ENCODE data around the gene PCSK4.

DNA sequence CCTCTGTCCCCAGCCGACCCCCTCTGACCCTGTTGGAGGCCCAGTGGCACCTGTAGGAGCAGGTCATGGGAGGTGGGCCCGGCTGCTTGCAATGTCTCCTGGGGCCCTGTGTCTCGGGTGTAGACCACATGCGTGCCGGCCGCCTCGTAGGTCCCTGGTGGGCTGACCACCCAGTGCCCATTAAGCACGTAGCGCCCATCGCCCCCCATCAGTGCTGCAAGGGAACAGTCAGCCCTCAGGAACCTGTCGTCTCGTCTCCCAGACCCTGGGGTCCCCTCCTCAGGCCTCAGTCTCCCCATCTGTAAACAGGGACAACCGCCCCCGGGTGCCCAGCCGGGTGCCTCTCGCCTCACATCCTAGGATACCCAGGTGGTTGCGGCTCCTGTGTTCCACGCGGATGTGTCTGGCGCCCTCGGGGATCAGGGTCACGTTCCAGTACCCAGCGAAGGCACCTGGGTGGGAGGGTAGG is 17.1 kb upstream of the PCSK4 start:
- no peak for TF ChIP-seq EZH2 (IDR thresholded peaks at IDR 0.05; ENCODE audit: borderline replicate concordance, low read depth, low read length, poor library complexity, severe bottlenecking)
- TF ChIP-seq, protein P1, sequence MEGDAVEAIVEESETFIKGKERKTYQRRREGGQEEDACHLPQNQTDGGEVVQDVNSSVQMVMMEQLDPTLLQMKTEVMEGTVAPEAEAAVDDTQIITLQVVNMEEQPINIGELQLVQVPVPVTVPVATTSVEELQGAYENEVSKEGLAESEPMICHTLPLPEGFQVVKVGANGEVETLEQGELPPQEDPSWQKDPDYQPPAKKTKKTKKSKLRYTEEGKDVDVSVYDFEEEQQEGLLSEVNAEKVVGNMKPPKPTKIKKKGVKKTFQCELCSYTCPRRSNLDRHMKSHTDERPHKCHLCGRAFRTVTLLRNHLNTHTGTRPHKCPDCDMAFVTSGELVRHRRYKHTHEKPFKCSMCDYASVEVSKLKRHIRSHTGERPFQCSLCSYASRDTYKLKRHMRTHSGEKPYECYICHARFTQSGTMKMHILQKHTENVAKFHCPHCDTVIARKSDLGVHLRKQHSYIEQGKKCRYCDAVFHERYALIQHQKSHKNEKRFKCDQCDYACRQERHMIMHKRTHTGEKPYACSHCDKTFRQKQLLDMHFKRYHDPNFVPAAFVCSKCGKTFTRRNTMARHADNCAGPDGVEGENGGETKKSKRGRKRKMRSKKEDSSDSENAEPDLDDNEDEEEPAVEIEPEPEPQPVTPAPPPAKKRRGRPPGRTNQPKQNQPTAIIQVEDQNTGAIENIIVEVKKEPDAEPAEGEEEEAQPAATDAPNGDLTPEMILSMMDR (conservative IDR thresholded peaks at IDR 0.05; ENCODE audit: low read depth, low read length), result no peak
